Right lung (tissue), 10 donors: ENCODE results near the gene AMY1B. TPM values are rescaled to one million over a fixed set of nuclear protein-coding genes. Genes with fewer than 3 reads are reported as not detected.
"Not testable (repeated sequence)": the region's sequence is repeated elsewhere in the genome, so short reads cannot be mapped to it uniquely, and the experiment has no call there.

ENCODE experiments used
- DNase-seq, 2 donors: peaks; one replicate each; pipeline ENCODE4 v3.0.0-alpha.2; 2013
- long read RNA-seq, 8 donors: transcript quantifications; one replicate each; lab custom pipeline, GENCODE V29; 2026
- polyA plus RNA-seq, 5 donors: library from polyadenylated mRNA; unstranded; fragments of 120-200 nt; gene quantifications; one replicate each; pipeline versions ENCODE4 v1.2.1 to v1.2.3, GENCODE V29; 2013; ENCODE audit warnings: inconsistent platforms in 1 of 5, low replicate concordance in 1 of 5; ENCODE audit not compliant: insufficient read length in 5 of 5, insufficient read depth in 1 of 5

The AMY1B gene
- polyA plus RNA-seq: 1 to 10 TPM in 1 of 5 donors, under 1 TPM in 2, not detected in 2; 0.33 to 1.3 (median 0.45) TPM
- long read RNA-seq, donor 1: 0 reads
- long read RNA-seq, donor 2: 0 reads
- long read RNA-seq, donor 3: 0 reads
- long read RNA-seq, donor 4: 0 reads
- long read RNA-seq, donor 5: 0 reads
- long read RNA-seq, donor 6: 0 reads
- long read RNA-seq, donor 7: 0 reads
- long read RNA-seq, donor 8: 0 reads

- DNase-seq: not testable (repeated sequence)
Measured at GRCh38 chr1:103696110-103696509, at the start of gene AMY1B. TSS of gene AMY1B (minus strand) at chr1:103696210. CDS start at chr1:103695639, 571 bp downstream.

GRCh38 chr1:103745040-103745439 is 49.0 kb upstream of the AMY1B start:
- DNase-seq: not testable (repeated sequence)

GRCh38 chr1:103744449-103744848 is 48.4 kb upstream of the AMY1B start:
- DNase-seq: not testable (repeated sequence)

- DNase-seq: not testable (repeated sequence)
Measured at GRCh38 chr1:103738031-103738430, 42.0 kb upstream of the AMY1B start.

- DNase-seq: not testable (repeated sequence)
Measured at GRCh38 chr1:103735334-103735733, 39.3 kb upstream of the AMY1B start.

GRCh38 chr1:103721473-103721872 is 25.5 kb upstream of the AMY1B start:
- DNase-seq: not testable (repeated sequence)

- DNase-seq: not testable (repeated sequence)
Measured at GRCh38 chr1:103717404-103717803, 21.4 kb upstream of the AMY1B start.

- DNase-seq: not testable (repeated sequence)
Measured at GRCh38 chr1:103710381-103710780, 14.4 kb upstream of the AMY1B start.

- DNase-seq: not testable (repeated sequence)
Measured at GRCh38 chr1:103707670-103708069, 11.7 kb upstream of the AMY1B start.

- not testable (repeated sequence) for DNase-seq
Measured at GRCh38 chr1:103701256-103701655, 5.2 kb upstream of the AMY1B start.

- not testable (repeated sequence) for DNase-seq
Measured at GRCh38 chr1:103700669-103701068, 4.7 kb upstream of the AMY1B start.

GRCh38 chr1:103697430-103697829 is 1.4 kb upstream of the AMY1B start:
- not testable (repeated sequence) for DNase-seq

- DNase-seq: not testable (repeated sequence)
Measured at GRCh38 chr1:103676335-103676734, 19.7 kb downstream of the AMY1B start.

GRCh38 chr1:103655460-103655859 is 40.5 kb downstream of the AMY1B start, which contains the start of gene AMY1A:
TSS of gene AMY1A (plus strand) at chr1:103655760. CDS start at chr1:103656331, 571 bp downstream.
- not testable (repeated sequence) for DNase-seq

- not testable (repeated sequence) for DNase-seq
Measured at GRCh38 chr1:103654133-103654532, 41.9 kb downstream of the AMY1B start.

- not testable (repeated sequence) for DNase-seq
Measured at GRCh38 chr1:103650889-103651288, 45.1 kb downstream of the AMY1B start.

GRCh38 chr1:103650305-103650704 is 45.7 kb downstream of the AMY1B start:
- DNase-seq: not testable (repeated sequence)

- DNase-seq: not testable (repeated sequence)
Measured at GRCh38 chr1:103643908-103644307, 52.1 kb downstream of the AMY1B start.

- not testable (repeated sequence) for DNase-seq
Measured at GRCh38 chr1:103641194-103641593, 54.8 kb downstream of the AMY1B start.
